ENCODE measurements around the gene LUZP2.

Gene LUZP2

DNA sequence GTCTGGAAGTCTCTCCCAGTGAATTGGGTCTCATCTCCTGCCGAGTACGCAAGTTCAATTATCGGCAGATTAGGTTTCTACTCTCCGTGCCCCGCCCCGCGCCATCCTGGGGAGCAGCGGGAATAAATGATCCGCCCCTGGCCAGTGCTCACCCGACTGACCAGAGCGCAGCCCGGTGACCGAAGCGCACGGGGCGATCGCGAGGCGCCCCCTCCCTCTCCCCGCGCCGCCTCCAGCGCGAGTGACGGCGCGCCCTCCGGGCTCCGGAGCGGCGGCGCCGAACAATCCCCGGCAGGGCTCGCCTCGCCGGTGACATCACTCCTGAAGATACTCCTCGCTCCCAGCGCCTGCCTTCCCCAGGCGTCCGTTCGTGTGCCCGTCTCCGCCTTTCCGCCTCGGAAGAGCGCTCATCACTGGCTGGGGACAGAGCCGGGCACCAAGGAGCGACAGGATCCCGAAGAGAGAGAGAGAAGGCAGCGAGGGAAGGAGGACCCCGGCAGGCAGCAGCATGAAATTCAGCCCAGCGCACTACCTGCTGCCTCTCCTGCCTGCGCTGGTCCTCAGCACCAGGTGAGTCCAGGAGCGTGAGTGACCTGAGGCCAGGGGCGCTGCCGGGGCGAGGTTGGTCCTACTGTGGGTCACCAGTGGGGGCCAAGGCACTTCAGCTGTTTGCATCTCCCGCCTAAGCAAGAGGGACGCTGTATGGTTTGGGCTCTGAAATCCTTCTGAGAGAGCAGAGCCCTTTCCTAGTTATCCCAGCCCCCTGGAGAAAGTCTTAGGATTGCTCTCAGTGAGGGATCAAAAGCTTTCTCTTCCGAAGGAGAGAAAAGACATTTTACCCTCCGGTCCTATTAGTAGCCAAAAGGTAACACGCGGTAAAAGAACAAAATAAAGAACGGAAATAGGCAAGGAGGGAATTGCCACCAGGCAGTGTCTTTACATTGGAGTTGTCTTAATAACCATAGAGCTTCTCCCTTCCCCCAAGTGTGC is at the start of gene LUZP2:
Gene LUZP2, plus strand, starts transcription at position 318 of the 990 bp plus-strand sequence.
- Histone ChIP-seq H3K27ac (no peak within 1 kb of the TSS), H3K27me3 (peaks cover 34% of the 10 kb centered on the region), H3K4me3 (ENCODE audit: low read depth in 1 of 2, low read length in 1 of 2) (no peak within 1 kb of the TSS), H3K36me3 (no peaks in the 10 kb centered on the region), H3K9me3 (no peaks in the 10 kb centered on the region), H3K4me1 (ENCODE audit: control insufficient read depth in 1 of 2, insufficient read depth in 1 of 2, low read depth in 1 of 2, low read length in 1 of 2) (no peaks in the 10 kb centered on the region)
- no peak for TF ChIP-seq CTCF (IDR thresholded peaks at IDR 0.05)

DNA sequence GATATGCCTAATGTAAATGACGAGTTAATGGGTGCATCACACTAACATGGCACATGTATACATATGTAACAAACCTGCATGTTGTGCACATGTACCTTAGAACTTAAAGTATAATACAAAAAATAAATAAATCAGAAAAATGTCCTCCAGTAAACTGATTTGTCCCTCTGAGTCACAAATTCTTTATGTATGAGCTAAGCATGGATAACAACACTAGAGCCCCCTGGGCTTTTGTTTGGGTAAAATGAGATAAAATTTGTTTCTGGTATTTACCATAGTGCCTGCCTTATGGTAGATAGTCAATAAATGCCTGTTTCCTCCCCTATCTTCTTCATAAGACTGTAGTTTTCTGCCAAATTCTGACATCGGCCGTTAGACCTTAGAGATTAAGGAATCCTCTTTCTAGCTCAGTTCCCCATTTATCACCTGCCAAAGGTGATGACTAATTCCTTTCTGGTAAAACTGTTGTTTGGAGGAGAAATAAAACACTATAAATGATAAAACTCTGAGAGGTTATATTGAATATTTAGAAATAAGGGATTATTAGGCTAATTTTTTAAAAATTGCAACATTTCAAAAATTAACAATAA is 43.6 kb upstream of the LUZP2 start:
- Histone ChIP-seq H3K27ac (no peak overlapping the region), H3K9me3 (no peaks in the 10 kb centered on the region), H3K36me3 (no peaks in the 10 kb centered on the region), H3K4me1 (ENCODE audit: control insufficient read depth in 1 of 2, insufficient read depth in 1 of 2, low read depth in 1 of 2, low read length in 1 of 2) (no peaks in the 10 kb centered on the region), H3K27me3 (no peaks in the 10 kb centered on the region), H3K4me3 (ENCODE audit: low read depth in 1 of 2, low read length in 1 of 2) (no peak overlapping the region)
- no peak for TF ChIP-seq CTCF (IDR thresholded peaks at IDR 0.05)

DNA sequence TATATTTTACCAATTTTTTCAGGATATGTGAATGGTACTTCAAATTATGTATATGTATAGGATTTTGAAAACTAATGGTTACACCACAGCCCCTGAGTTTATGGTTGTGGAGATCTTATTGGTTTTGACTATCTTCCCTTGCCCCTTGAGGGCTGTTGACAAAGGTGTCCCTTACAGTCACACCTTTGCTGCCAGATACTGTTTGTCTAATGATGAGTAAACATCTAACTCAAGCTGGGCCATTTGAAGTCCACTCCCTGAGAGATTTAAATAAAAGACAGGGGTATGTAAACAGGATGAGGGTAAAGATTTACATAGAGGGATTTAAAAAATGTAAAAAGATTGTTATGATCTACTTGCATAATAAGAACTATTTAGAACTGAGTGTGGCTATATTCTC is 38.9 kb upstream of the LUZP2 start:
- Histone ChIP-seq H3K27me3 (no peaks in the 10 kb centered on the region), H3K4me3 (ENCODE audit: low read depth in 1 of 2, low read length in 1 of 2) (no peak overlapping the region), H3K27ac (no peak overlapping the region), H3K9me3 (no peaks in the 10 kb centered on the region), H3K4me1 (ENCODE audit: control insufficient read depth in 1 of 2, insufficient read depth in 1 of 2, low read depth in 1 of 2, low read length in 1 of 2) (no peaks in the 10 kb centered on the region), H3K36me3 (no peaks in the 10 kb centered on the region)
- TF ChIP-seq CTCF (IDR thresholded peaks at IDR 0.05), result no peak

- Histone ChIP-seq H3K36me3 (no peaks in the 10 kb centered on the region), H3K9me3 (no peaks in the 10 kb centered on the region), H3K4me3 (ENCODE audit: low read depth in 1 of 2, low read length in 1 of 2) (no peak overlapping the region), H3K27me3 (no peaks in the 10 kb centered on the region), H3K4me1 (ENCODE audit: control insufficient read depth in 1 of 2, insufficient read depth in 1 of 2, low read depth in 1 of 2, low read length in 1 of 2) (no peaks in the 10 kb centered on the region), H3K27ac (no peak overlapping the region)
- no peak for TF ChIP-seq CTCF (IDR thresholded peaks at IDR 0.05)
Measured at GRCh38 chr11:24470431-24470830, 26.4 kb upstream of the LUZP2 start.

DNA sequence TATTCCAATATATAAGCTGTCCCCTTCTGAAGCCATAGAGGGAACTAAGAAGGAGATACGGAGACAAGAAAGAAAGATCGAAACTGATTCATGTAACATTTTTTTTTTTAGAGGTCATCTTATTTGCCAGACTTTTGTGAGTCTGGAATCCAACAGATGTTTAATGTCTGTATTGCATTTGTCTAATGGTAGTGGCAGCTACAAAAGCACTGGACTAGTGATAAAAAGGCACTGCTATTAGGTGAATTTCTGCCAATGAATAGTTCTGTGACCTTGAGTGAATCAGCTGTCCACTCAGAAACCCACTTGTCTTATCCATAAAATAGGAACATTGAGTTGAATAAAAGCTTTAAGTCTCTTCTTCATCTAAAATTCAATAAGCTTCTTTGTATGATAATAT is 25.8 kb upstream of the LUZP2 start:
- no peak for TF ChIP-seq CTCF (IDR thresholded peaks at IDR 0.05)
- H3K4me3 ChIP-seq (ENCODE audit: low read depth in 1 of 2, low read length in 1 of 2), result no peak overlapping the region
- H3K27me3 ChIP-seq, result no peaks in the 10 kb centered on the region
- H3K9me3 ChIP-seq, result no peaks in the 10 kb centered on the region
- no peaks in the 10 kb centered on the region for H3K4me1 ChIP-seq (ENCODE audit: control insufficient read depth in 1 of 2, insufficient read depth in 1 of 2, low read depth in 1 of 2, low read length in 1 of 2)
- H3K27ac ChIP-seq, result no peak overlapping the region
- H3K36me3 ChIP-seq, result no peaks in the 10 kb centered on the region

All from neutrophil (primary cell).